Esophagus muscularis mucosa (tissue), 3 donors: ENCODE measurements around the gene AGBL2.

Source experiments
- CTCF ChIP-seq, 3 experiments: fragments of 200-600 bp in 2 of 3; fragments of 450-650 bp in 1 of 3; sonication (generic) in 2 of 3; IDR thresholded peaks; one replicate each; pipeline ENCODE4 v1.5.1; 2017 to 2019; ENCODE audit warnings: antibody characterized with exemption in 3 of 3, mild to moderate bottlenecking in 2 of 3, moderate library complexity in 1 of 3
- POLR2A ChIP-seq: fragments of 450-650 bp; IDR thresholded peaks from one replicate; pipeline ENCODE4 v1.6.1; 2017; ENCODE audit warnings: antibody characterized with exemption, moderate library complexity, mild to moderate bottlenecking, low read depth
- POLR2AphosphoS5 ChIP-seq, 2 donors: sonication (generic); formaldehyde crosslinking; IDR thresholded peaks; one replicate each; pipeline ENCODE4 v1.6.1; 2017; ENCODE audit warnings: antibody characterized with exemption in 2 of 2

GRCh38 chr11:47667555-47667954 lies 47.6 kb downstream of the AGBL2 start:
- no peak for TF ChIP-seq POLR2A
- TF ChIP-seq CTCF (IDR thresholded peaks at IDR 0.05): no peak
- no peak for TF ChIP-seq POLR2AphosphoS5 (IDR thresholded peaks at IDR 0.05)
